BLaER1 treated with 17β-estradiol and CSF1 and Interleukin-3, amounts not matched to agents 10 nM and 100 nM (cell line): ENCODE measurements around the gene SUPT7L.

Experiments used
- H3K27ac ChIP-seq, 11 experiments: shearing (Covaris generic); formaldehyde crosslinking; 2 replicates each; pipeline ENCODE4 v1.8.1; 2022
- H3K27me3 ChIP-seq, 11 experiments: shearing (Covaris generic); formaldehyde crosslinking; 2 replicates each; pipeline ENCODE4 v1.8.1; 2022
- H3K36me3 ChIP-seq, 11 experiments: shearing (Covaris generic); formaldehyde crosslinking; 2 replicates each; pipeline ENCODE4 v1.8.1; 2022
- H3K4me1 ChIP-seq, 10 experiments: shearing (Covaris generic); formaldehyde crosslinking; 2 replicates each; pipeline ENCODE4 v1.8.1; 2022
- H3K4me2 ChIP-seq, 11 experiments: shearing (Covaris generic); formaldehyde crosslinking; 2 replicates each; pipeline ENCODE4 v1.8.1; 2022
- H3K4me3 ChIP-seq, 10 experiments: shearing (Covaris generic); formaldehyde crosslinking; 2 replicates each; pipeline ENCODE4 v1.8.1; 2022
- H3K9ac ChIP-seq, 11 experiments: shearing (Covaris generic); formaldehyde crosslinking; 2 replicates each; pipeline ENCODE4 v1.8.1; 2022
- H3K9me3 ChIP-seq, 11 experiments: shearing (Covaris generic); formaldehyde crosslinking; replicated peaks in 1 of 11; 2 replicates each; pipeline ENCODE4 v1.8.1; 2022
- H4K20me1 ChIP-seq, 11 experiments: shearing (Covaris generic); formaldehyde crosslinking; 2 replicates each; pipeline ENCODE4 v1.8.1; 2022
- Cebpa-rat ChIP-seq, 11 experiments: shearing (Covaris generic); IDR thresholded peaks; 2 replicates each; pipeline ENCODE4 v1.8.1; 2022

Gene SUPT7L

GRCh38 chr2:27622921-27623384, 40.5 kb downstream of the SUPT7L start:
- no peak overlapping the region for H3K9ac ChIP-seq
- H3K9me3 ChIP-seq = no peaks in the 10 kb centered on the region
- no peak overlapping the region for H3K27ac ChIP-seq
- no peaks in the 10 kb centered on the region for H3K27me3 ChIP-seq
- peaks cover 20 to 38% (median 25%) of the 10 kb centered on the region in 10 experiments for H3K4me1 ChIP-seq
- no peak overlapping the region for H3K4me3 ChIP-seq
- H3K4me2 ChIP-seq = no peak overlapping the region
- peaks cover 62 to 75% (median 69%) of the 10 kb centered on the region in 11 experiments for H3K36me3 ChIP-seq
- H4K20me1 ChIP-seq = no peaks in the 10 kb centered on the region
- TF ChIP-seq Cebpa-rat (IDR thresholded peaks at IDR 0.05) = no peak

- no peak for TF ChIP-seq Cebpa-rat (IDR thresholded peaks at IDR 0.05)
- no peaks in the 10 kb centered on the region for H4K20me1 ChIP-seq
- H3K9me3 ChIP-seq = no peaks in the 10 kb centered on the region
- peak overlapping the region in 2 of 11 experiments; percentile 5 to 8; a peak in 2 of 22 replicates for H3K9ac ChIP-seq
- H3K4me1 ChIP-seq = peaks cover 5 to 24% (median 12%) of the 10 kb centered on the region in 10 experiments
- H3K4me2 ChIP-seq = peak overlapping the region in 5 of 11 experiments; percentile 7 to 37 (median 15); a peak in 4 of 22 replicates
- H3K36me3 ChIP-seq = peaks cover 76 to 89% (median 83%) of the 10 kb centered on the region in 11 experiments
- no peak overlapping the region for H3K4me3 ChIP-seq
- peak overlapping the region in 5 of 11 experiments; percentile 2 to 42 (median 27); a peak in 5 of 22 replicates for H3K27ac ChIP-seq
- H3K27me3 ChIP-seq = no peaks in the 10 kb centered on the region
Measured at GRCh38 chr2:27621524-27621923, 41.9 kb downstream of the SUPT7L start.

GRCh38 chr2:27615316-27615715, 48.1 kb downstream of the SUPT7L start:
- Histone ChIP-seq H3K36me3 (peaks cover 82 to 99% (median 94%) of the 10 kb centered on the region in 11 experiments), H3K4me1 (no peaks in the 10 kb centered on the region)

GRCh38 chr2:27613985-27614384, 49.4 kb downstream of the SUPT7L start:
- Histone ChIP-seq H3K9ac (no peak overlapping the region), H3K4me3 (no peak overlapping the region), H3K9me3 (no peaks in the 10 kb centered on the region), H3K27ac (no peak overlapping the region), H4K20me1 (peaks cover 0 to 18% (median 6%) of the 10 kb centered on the region in 11 experiments; a peak in 11 of 22 replicates), H3K4me2 (no peak overlapping the region), H3K27me3 (no peaks in the 10 kb centered on the region), H3K4me1 (no peaks in the 10 kb centered on the region), H3K36me3 (peaks cover 84 to 98% (median 95%) of the 10 kb centered on the region in 11 experiments)
- no peak for TF ChIP-seq Cebpa-rat (IDR thresholded peaks at IDR 0.05)

More at GRCh38 chr2:27615316-27615715, 48.1 kb downstream of the SUPT7L start:
- no peaks in the 10 kb centered on the region for H3K9me3 ChIP-seq
- peaks cover 0 to 18% (median 6%) of the 10 kb centered on the region in 11 experiments; a peak in 10 of 22 replicates for H4K20me1 ChIP-seq
- no peak overlapping the region for H3K27ac ChIP-seq
- H3K4me2 ChIP-seq = no peak overlapping the region
- H3K4me3 ChIP-seq = no peak overlapping the region
- no peak for TF ChIP-seq Cebpa-rat (IDR thresholded peaks at IDR 0.05)
- H3K9ac ChIP-seq = no peak overlapping the region
- H3K27me3 ChIP-seq = no peaks in the 10 kb centered on the region

- Histone ChIP-seq H4K20me1 (peaks cover 0 to 29% (median 12%) of the 10 kb centered on the region in 11 experiments; a peak in 11 of 22 replicates), H3K36me3 (peaks cover 95 to 98% (median 97%) of the 10 kb centered on the region in 11 experiments), H3K27ac (no peak overlapping the region), H3K4me1 (0 out of 20 replicates have a peak, but pooled peaks cover 0 to 4% (median 0%) of the 10 kb centered on the region in 10 experiments), H3K4me3 (no peak overlapping the region), H3K9ac (no peak overlapping the region), H3K27me3 (no peaks in the 10 kb centered on the region), H3K4me2 (no peak overlapping the region), H3K9me3 (no peaks in the 10 kb centered on the region)
- no peak for TF ChIP-seq Cebpa-rat (IDR thresholded peaks at IDR 0.05)
Measured at GRCh38 chr2:27606611-27607010, 56.8 kb downstream of the SUPT7L start.
